Mucosa of stomach (tissue), 1 donor: Measurements from ENCODE around the gene IKZF3.
"Not testable (repeated sequence)": the region's sequence is repeated elsewhere in the genome, so short reads cannot be mapped to it uniquely, and the experiment has no call there.

ENCODE experiments used
- H3K27me3 ChIP-seq: one replicate; pipeline ENCODE4 v1.7.0; 2013; ENCODE audit warnings: mild to moderate bottlenecking, low read length; ENCODE audit not compliant: control insufficient read depth, insufficient read depth
- H3K36me3 ChIP-seq: one replicate; pipeline ENCODE4 v1.7.0; 2013; ENCODE audit warnings: low read length; ENCODE audit not compliant: control insufficient read depth, insufficient read depth
- H3K4me1 ChIP-seq: one replicate; pipeline ENCODE4 v1.7.0; 2013; ENCODE audit warnings: mild to moderate bottlenecking, low read length; ENCODE audit not compliant: control insufficient read depth, insufficient read depth
- H3K4me3 ChIP-seq: one replicate; pipeline ENCODE4 v1.7.0; 2013; ENCODE audit warnings: low read length
- H3K9ac ChIP-seq: one replicate; pipeline ENCODE4 v1.7.0; 2013; ENCODE audit warnings: mild to moderate bottlenecking, low read length, moderate library complexity
- H3K9me3 ChIP-seq: one replicate; pipeline ENCODE4 v1.7.0; 2013; ENCODE audit warnings: mild to moderate bottlenecking, low read length, moderate library complexity; ENCODE audit not compliant: control insufficient read depth
- donor health status: Pancreatic carcinoma.

The IKZF3 gene

GRCh38 chr17:39863918-39864746 lies at the start of gene IKZF3:
Gene IKZF3 (minus strand): TSS chr17:39864312. CDS start chr17:39864126, 186 bp downstream.
- Histone ChIP-seq H3K27me3 (peaks cover 50% of the 10 kb centered on the region), H3K4me1 (peaks cover 12% of the 10 kb centered on the region), H3K9me3 (no peaks in the 10 kb centered on the region), H3K36me3 (no peaks in the 10 kb centered on the region), H3K9ac (no peak within 1 kb of the TSS), H3K4me3 (no peak within 1 kb of the TSS)

- no peaks in the 10 kb centered on the region for H3K4me1 ChIP-seq
- no peaks in the 10 kb centered on the region for H3K36me3 ChIP-seq
- no peak overlapping the region for H3K4me3 ChIP-seq
- H3K27me3 ChIP-seq: no peaks in the 10 kb centered on the region
- H3K9me3 ChIP-seq: no peaks in the 10 kb centered on the region
- H3K9ac ChIP-seq: no peak overlapping the region
Measured at GRCh38 chr17:39908789-39909352, 44.8 kb upstream of the IKZF3 start.

GRCh38 chr17:39904990-39905288 lies 40.8 kb upstream of the IKZF3 start:
- H3K36me3 ChIP-seq: no peaks in the 10 kb centered on the region
- no peak overlapping the region for H3K4me3 ChIP-seq
- no peaks in the 10 kb centered on the region for H3K9me3 ChIP-seq
- no peaks in the 10 kb centered on the region for H3K27me3 ChIP-seq
- H3K9ac ChIP-seq: no peak overlapping the region
- H3K4me1 ChIP-seq: no peaks in the 10 kb centered on the region

GRCh38 chr17:39903158-39903884 lies 39.2 kb upstream of the IKZF3 start:
- Histone ChIP-seq H3K4me1 (no peaks in the 10 kb centered on the region), H3K27me3 (no peaks in the 10 kb centered on the region), H3K9ac (no peak overlapping the region), H3K36me3 (no peaks in the 10 kb centered on the region), H3K4me3 (no peak overlapping the region), H3K9me3 (no peaks in the 10 kb centered on the region)

GRCh38 chr17:39902027-39902426 lies 37.9 kb upstream of the IKZF3 start:
- H3K36me3 ChIP-seq: not testable (repeated sequence)

GRCh38 chr17:39899215-39899614 lies 35.1 kb upstream of the IKZF3 start:
- Histone ChIP-seq H3K27me3 (no peaks in the 10 kb centered on the region), H3K9ac (no peak overlapping the region), H3K4me3 (no peak overlapping the region), H3K36me3 (no peaks in the 10 kb centered on the region), H3K4me1 (no peaks in the 10 kb centered on the region), H3K9me3 (no peaks in the 10 kb centered on the region)

More at GRCh38 chr17:39902027-39902426, 37.9 kb upstream of the IKZF3 start:
- not testable (repeated sequence) for H3K9ac ChIP-seq, H3K27me3 ChIP-seq, H3K4me1 ChIP-seq, H3K9me3 ChIP-seq, H3K4me3 ChIP-seq

GRCh38 chr17:39898088-39898487 lies 34.0 kb upstream of the IKZF3 start:
- H3K4me1 ChIP-seq: no peaks in the 10 kb centered on the region
- no peaks in the 10 kb centered on the region for H3K9me3 ChIP-seq
- no peak overlapping the region for H3K4me3 ChIP-seq
- H3K27me3 ChIP-seq: no peaks in the 10 kb centered on the region
- H3K36me3 ChIP-seq: no peaks in the 10 kb centered on the region
- H3K9ac ChIP-seq: no peak overlapping the region

- Histone ChIP-seq H3K27me3 (peaks cover 3% of the 10 kb centered on the region), H3K36me3 (no peaks in the 10 kb centered on the region), H3K4me3 (no peak overlapping the region), H3K9ac (no peak overlapping the region), H3K4me1 (no peaks in the 10 kb centered on the region), H3K9me3 (no peaks in the 10 kb centered on the region)
Measured at GRCh38 chr17:39894681-39895376, 30.7 kb upstream of the IKZF3 start.

GRCh38 chr17:39889200-39889599 lies 25.1 kb upstream of the IKZF3 start:
- H3K9ac ChIP-seq: no peak overlapping the region
- H3K4me1 ChIP-seq: no peaks in the 10 kb centered on the region
- peaks cover 11% of the 10 kb centered on the region for H3K27me3 ChIP-seq
- no peak overlapping the region for H3K4me3 ChIP-seq
- no peaks in the 10 kb centered on the region for H3K9me3 ChIP-seq
- no peaks in the 10 kb centered on the region for H3K36me3 ChIP-seq

- Histone ChIP-seq H3K36me3 (no peaks in the 10 kb centered on the region), H3K4me3 (no peak overlapping the region), H3K27me3 (peaks cover 11% of the 10 kb centered on the region), H3K9me3 (no peaks in the 10 kb centered on the region), H3K9ac (no peak overlapping the region), H3K4me1 (no peaks in the 10 kb centered on the region)
Measured at GRCh38 chr17:39887078-39887477, 23.0 kb upstream of the IKZF3 start.

GRCh38 chr17:39886102-39886501 lies 22.0 kb upstream of the IKZF3 start:
- H3K36me3 ChIP-seq, H3K4me1 ChIP-seq, H3K9me3 ChIP-seq, H3K9ac ChIP-seq, H3K4me3 ChIP-seq: not testable (repeated sequence)
- H3K27me3 ChIP-seq: peaks cover 11% of the 10 kb centered on the region

GRCh38 chr17:39872751-39873150 lies 8.6 kb upstream of the IKZF3 start:
- Histone ChIP-seq H3K36me3 (no peaks in the 10 kb centered on the region), H3K9me3 (no peaks in the 10 kb centered on the region), H3K4me3 (no peak overlapping the region), H3K9ac (no peak overlapping the region), H3K4me1 (no peaks in the 10 kb centered on the region), H3K27me3 (peaks cover 11% of the 10 kb centered on the region)
